Trophoblast cell (in vitro differentiated cells and primary cell): ENCODE results near the gene MARK2.

ENCODE experiments used
- DNase-seq, 2 donors: peaks; one replicate each; pipeline ENCODE4 v3.0.0-alpha.2; 2016
- H2AFZ ChIP-seq: 2 replicates; pipeline ENCODE4 v1.6.1; 2013; ENCODE audit warnings: low read length, moderate library complexity, mild to moderate bottlenecking; ENCODE audit not compliant: insufficient read depth, poor library complexity
- H2AK5ac ChIP-seq: 2 replicates; pipeline ENCODE4 v1.6.1; 2013; ENCODE audit warnings: mild to moderate bottlenecking, low read length
- H2BK120ac ChIP-seq: 2 replicates; pipeline ENCODE4 v1.6.1; 2013; ENCODE audit warnings: low read length, mild to moderate bottlenecking, moderate library complexity; ENCODE audit not compliant: insufficient read depth, poor library complexity
- H2BK12ac ChIP-seq: 2 replicates; pipeline ENCODE4 v1.6.1; 2013; ENCODE audit warnings: mild to moderate bottlenecking, low read length, moderate library complexity
- H2BK5ac ChIP-seq: 2 replicates; pipeline ENCODE4 v1.6.1; 2013; ENCODE audit warnings: low read length, low read depth, moderate library complexity, mild to moderate bottlenecking; ENCODE audit not compliant: poor library complexity
- H3K14ac ChIP-seq: 2 replicates; pipeline ENCODE4 v1.6.1; 2013; ENCODE audit warnings: mild to moderate bottlenecking, low read length
- H3K18ac ChIP-seq: 2 replicates; pipeline ENCODE4 v1.6.1; 2013; ENCODE audit warnings: mild to moderate bottlenecking, low read length
- H3K23ac ChIP-seq: 2 replicates; pipeline ENCODE4 v1.6.1; 2013; ENCODE audit warnings: low read length
- H3K27ac ChIP-seq: 2 replicates; pipeline ENCODE4 v1.5.1; 2013; ENCODE audit warnings: low read depth, mild to moderate bottlenecking, inconsistent platforms, low read length, moderate library complexity
- H3K27me3 ChIP-seq: 2 replicates; pipeline ENCODE4 v1.6.1; 2013; ENCODE audit warnings: inconsistent platforms, mild to moderate bottlenecking, low read length, moderate library complexity; ENCODE audit not compliant: insufficient read depth
- H3K36me3 ChIP-seq, 2 experiments: 1 replicate in 1 of 2; 2 replicates in 1 of 2; pipeline ENCODE4 v1.6.1; 2013; ENCODE audit warnings: low read length in 2 of 2, mild to moderate bottlenecking in 2 of 2, moderate library complexity in 1 of 2; ENCODE audit not compliant: insufficient read depth in 2 of 2, control insufficient read depth in 1 of 2
- H3K4ac ChIP-seq: 2 replicates; pipeline ENCODE4 v1.6.1; 2013; ENCODE audit warnings: low read depth, mild to moderate bottlenecking, low read length, moderate library complexity
- H3K4me1 ChIP-seq, 2 experiments: 1 replicate in 1 of 2; 2 replicates in 1 of 2; pipeline ENCODE4 v1.6.1; 2013; ENCODE audit warnings: low read length in 2 of 2, mild to moderate bottlenecking in 2 of 2, moderate library complexity in 1 of 2; ENCODE audit not compliant: insufficient read depth in 2 of 2, control insufficient read depth in 1 of 2
- H3K4me2 ChIP-seq: 2 replicates; pipeline ENCODE4 v1.6.1; 2013; ENCODE audit warnings: inconsistent platforms, mild to moderate bottlenecking, low read length, moderate library complexity
- H3K4me3 ChIP-seq: 2 replicates; pipeline ENCODE4 v1.5.1; 2013; ENCODE audit warnings: mild to moderate bottlenecking, low read depth, low read length, inconsistent platforms
- H3K79me1 ChIP-seq: one replicate; pipeline ENCODE4 v1.6.1; 2013; ENCODE audit warnings: low read length
- H3K79me2 ChIP-seq: 2 replicates; pipeline ENCODE4 v1.6.1; 2013; ENCODE audit warnings: low read length, mild to moderate bottlenecking; ENCODE audit not compliant: control insufficient read depth, insufficient read depth, poor library complexity
- H3K9ac ChIP-seq: 2 replicates; pipeline ENCODE4 v1.6.1; 2013; ENCODE audit warnings: mild to moderate bottlenecking, low read length
- H3K9me3 ChIP-seq: 2 replicates; pipeline ENCODE4 v1.6.1; 2013; ENCODE audit warnings: low read depth, mild to moderate bottlenecking, control low read depth, inconsistent platforms, low read length; ENCODE audit not compliant: insufficient read depth
- H4K12ac ChIP-seq: 2 replicates; pipeline ENCODE4 v1.6.1; 2013; ENCODE audit warnings: low read depth, mild to moderate bottlenecking, low read length, moderate library complexity
- H4K8ac ChIP-seq: 2 replicates; pipeline ENCODE4 v1.6.1; 2013; ENCODE audit warnings: low read depth, mild to moderate bottlenecking, low read length, moderate library complexity
- H4K91ac ChIP-seq: one replicate; pipeline ENCODE4 v1.6.1; 2013; ENCODE audit warnings: low read depth, mild to moderate bottlenecking, low read length, moderate library complexity
- WGBS: extraction: QIAGEN DNeasy Blood & Tissue Kit; methylation state at CpG from one replicate; pipeline ENCODE4 v1.1.7; 2013; ENCODE audit warnings: missing lambda C conversion rate; ENCODE audit not compliant: insufficient read length, insufficient coverage; ENCODE audit errors: extremely low coverage; 5-methylcytosine and 5-hydroxymethylcytosine counted together

MARK2 gene

GRCh38 chr11:63911876-63912275 is 73.0 kb downstream of the MARK2 start:
- no peak overlapping the region for H2BK12ac ChIP-seq
- H3K4me1 ChIP-seq, result peaks cover 22 to 26% of the 10 kb centered on the region in 2 experiments
- no peak overlapping the region for H3K4me2 ChIP-seq
- H4K91ac ChIP-seq, result no peak overlapping the region
- peaks cover 55 to 56% of the 10 kb centered on the region in 2 experiments for H3K36me3 ChIP-seq
- H3K18ac ChIP-seq, result no peak overlapping the region
- H2AK5ac ChIP-seq, result no peak overlapping the region
- H3K27ac ChIP-seq, result no peak overlapping the region
- H3K9me3 ChIP-seq, result no peaks in the 10 kb centered on the region
- no peak overlapping the region for H3K4ac ChIP-seq
- no peak overlapping the region for H2AFZ ChIP-seq
- no peak overlapping the region for H3K4me3 ChIP-seq
- peaks cover 3% of the 10 kb centered on the region for H3K79me2 ChIP-seq
- H2BK120ac ChIP-seq, result no peak overlapping the region
- no peaks in the 10 kb centered on the region for H3K27me3 ChIP-seq
- H4K12ac ChIP-seq, result no peak overlapping the region
- H4K8ac ChIP-seq, result no peak overlapping the region
- peaks cover 3% of the 10 kb centered on the region for H3K79me1 ChIP-seq
- WGBS, result no CpG with 5 or more reads among the region's 22 CpGs
- H2BK5ac ChIP-seq, result no peak overlapping the region
- H3K23ac ChIP-seq, result no peak overlapping the region
- H3K9ac ChIP-seq, result no peak overlapping the region
- H3K14ac ChIP-seq, result no peak overlapping the region
- DNase-seq, result no peak

- Histone ChIP-seq H3K14ac (no peak overlapping the region), H2BK12ac (no peak overlapping the region), H3K4me2 (no peak overlapping the region), H2BK5ac (no peak overlapping the region), H2AK5ac (no peak overlapping the region), H3K4me3 (no peak overlapping the region), H3K79me1 (peaks cover 9% of the 10 kb centered on the region), H3K9me3 (no peaks in the 10 kb centered on the region), H3K4me1 (peaks cover 25 to 29% of the 10 kb centered on the region in 2 experiments), H3K18ac (no peak overlapping the region), H2AFZ (no peak overlapping the region), H3K36me3 (peaks cover 47 to 48% of the 10 kb centered on the region in 2 experiments), H2BK120ac (no peak overlapping the region), H3K27me3 (no peaks in the 10 kb centered on the region), H4K91ac (no peak overlapping the region), H4K8ac (no peak overlapping the region), H3K9ac (no peak overlapping the region), H4K12ac (no peak overlapping the region), H3K23ac (no peak overlapping the region), H3K27ac (no peak overlapping the region), H3K4ac (no peak overlapping the region), H3K79me2 (peaks cover 8% of the 10 kb centered on the region)
- WGBS, result no CpG with 5 or more reads among the region's 7 CpGs
- no peak for DNase-seq
Observed at GRCh38 chr11:63912678-63913077, 73.8 kb downstream of the MARK2 start.

- Histone ChIP-seq H3K79me2 (peaks cover 8% of the 10 kb centered on the region), H3K79me1 (peaks cover 23% of the 10 kb centered on the region), H3K27ac (no peak overlapping the region), H4K91ac (no peak overlapping the region), H3K27me3 (no peaks in the 10 kb centered on the region), H2BK12ac (no peak overlapping the region), H3K14ac (no peak overlapping the region), H2AFZ (no peak overlapping the region), H3K4me1 (peaks cover 36 to 44% of the 10 kb centered on the region in 2 experiments), H2BK120ac (no peak overlapping the region), H3K9ac (no peak overlapping the region), H4K8ac (no peak overlapping the region), H3K4ac (no peak overlapping the region), H3K9me3 (no peaks in the 10 kb centered on the region), H2AK5ac (no peak overlapping the region), H3K4me2 (no peak overlapping the region), H3K4me3 (no peak overlapping the region), H4K12ac (peak overlapping the region; percentile 27), H3K23ac (no peak overlapping the region), H2BK5ac (no peak overlapping the region), H3K18ac (no peak overlapping the region), H3K36me3 (peaks cover 32 to 33% of the 10 kb centered on the region in 2 experiments)
- DNase-seq, result no peak
- WGBS, result no CpG with 5 or more reads among the region's 34 CpGs
Observed at GRCh38 chr11:63913866-63914830, 75.2 kb downstream of the MARK2 start.

- no peaks in the 10 kb centered on the region for H3K9me3 ChIP-seq
- peaks cover 10% of the 10 kb centered on the region for H3K79me2 ChIP-seq
- WGBS, result no CpG with 5 or more reads among the region's 20 CpGs
- H3K14ac ChIP-seq, result peak overlapping the region; percentile 9
- H2AFZ ChIP-seq, result no peak overlapping the region
- peak overlapping the region; percentile 24 for H3K4me2 ChIP-seq
- no peak overlapping the region for H3K23ac ChIP-seq
- H4K8ac ChIP-seq, result no peak overlapping the region
- no peak overlapping the region for H2BK5ac ChIP-seq
- H3K18ac ChIP-seq, result peak overlapping the region; percentile 16
- H3K4ac ChIP-seq, result no peak overlapping the region
- no peak overlapping the region for H2BK12ac ChIP-seq
- H4K12ac ChIP-seq, result no peak overlapping the region
- peaks cover 41 to 50% of the 10 kb centered on the region in 2 experiments for H3K4me1 ChIP-seq
- H4K91ac ChIP-seq, result peak overlapping the region; percentile 26
- H3K79me1 ChIP-seq, result peaks cover 31% of the 10 kb centered on the region
- no peak overlapping the region for H2BK120ac ChIP-seq
- H3K4me3 ChIP-seq, result no peak overlapping the region
- no peak overlapping the region for H2AK5ac ChIP-seq
- H3K27me3 ChIP-seq, result no peaks in the 10 kb centered on the region
- no peak for DNase-seq
- H3K36me3 ChIP-seq, result peaks cover 28 to 30% of the 10 kb centered on the region in 2 experiments
- no peak overlapping the region for H3K9ac ChIP-seq
- no peak overlapping the region for H3K27ac ChIP-seq
Observed at GRCh38 chr11:63914896-63915691, 76.2 kb downstream of the MARK2 start.
